Osteocyte (in vitro differentiated cells): ENCODE results near the gene SEMA6B. TPM values are rescaled to one million over a fixed set of nuclear protein-coding genes. Genes with fewer than 3 reads are reported as not detected.
A peak's percentile ranks its signal among the peaks of the same experiment; 100 is the strongest.

Source experiments
- DNase-seq: peaks from one replicate; pipeline ENCODE4 v3.0.0; 2021; ENCODE audit warnings: mixed read lengths; ENCODE audit not compliant: unreplicated experiment; ENCODE audit errors: extremely low spot score
- H3K27ac Mint-ChIP-seq: one replicate; pipeline ENCODE4 v1.8.0; 2021; ENCODE audit warnings: mild to moderate bottlenecking, mixed read lengths; ENCODE audit not compliant: unreplicated experiment
- H3K27me3 Mint-ChIP-seq: one replicate; pipeline ENCODE4 v1.8.0; 2021; ENCODE audit warnings: mixed read lengths; ENCODE audit not compliant: unreplicated experiment
- H3K36me3 Mint-ChIP-seq: one replicate; pipeline ENCODE4 v1.8.0; 2021; ENCODE audit warnings: mixed read lengths; ENCODE audit not compliant: unreplicated experiment
- H3K4me1 Mint-ChIP-seq: one replicate; pipeline ENCODE4 v1.8.0; 2021; ENCODE audit warnings: mixed read lengths; ENCODE audit not compliant: unreplicated experiment
- H3K4me3 Mint-ChIP-seq: one replicate; pipeline ENCODE4 v1.8.0; 2021; ENCODE audit warnings: mild to moderate bottlenecking, moderate library complexity, mixed read lengths; ENCODE audit not compliant: unreplicated experiment
- H3K9me3 Mint-ChIP-seq: one replicate; pipeline ENCODE4 v1.8.0; 2021; ENCODE audit warnings: mixed read lengths; ENCODE audit not compliant: unreplicated experiment
- CTCF ChIP-seq: fragments of 200-600 bp; sonication (generic); IDR thresholded peaks from 2 replicates; pipeline ENCODE4 v1.5.0; 2021; ENCODE audit warnings: antibody characterized with exemption, mild to moderate bottlenecking, moderate library complexity
- total RNA-seq: library from RNA; stranded (reverse); gene quantifications from 2 replicates; pipeline ENCODE4 v1.2.1, GENCODE V29; 2021

The SEMA6B gene
- total RNA-seq, 1 donor from 2014 or later, result 6.2 TPM

- Mint-ChIP-seq H3K9me3 (no peaks in the 10 kb centered on the region), H3K4me1 (no peaks in the 10 kb centered on the region), H3K36me3 (peaks cover 12% of the 10 kb centered on the region), H3K4me3 (no peak overlapping the region), H3K27me3 (no peaks in the 10 kb centered on the region), H3K27ac (no peak overlapping the region)
- no peak for TF ChIP-seq CTCF
- peak; percentile 84 for DNase-seq
These were observed 65.4 kb downstream of the SEMA6B start for GRCh38 chr19:4493929-4494690.

DNA sequence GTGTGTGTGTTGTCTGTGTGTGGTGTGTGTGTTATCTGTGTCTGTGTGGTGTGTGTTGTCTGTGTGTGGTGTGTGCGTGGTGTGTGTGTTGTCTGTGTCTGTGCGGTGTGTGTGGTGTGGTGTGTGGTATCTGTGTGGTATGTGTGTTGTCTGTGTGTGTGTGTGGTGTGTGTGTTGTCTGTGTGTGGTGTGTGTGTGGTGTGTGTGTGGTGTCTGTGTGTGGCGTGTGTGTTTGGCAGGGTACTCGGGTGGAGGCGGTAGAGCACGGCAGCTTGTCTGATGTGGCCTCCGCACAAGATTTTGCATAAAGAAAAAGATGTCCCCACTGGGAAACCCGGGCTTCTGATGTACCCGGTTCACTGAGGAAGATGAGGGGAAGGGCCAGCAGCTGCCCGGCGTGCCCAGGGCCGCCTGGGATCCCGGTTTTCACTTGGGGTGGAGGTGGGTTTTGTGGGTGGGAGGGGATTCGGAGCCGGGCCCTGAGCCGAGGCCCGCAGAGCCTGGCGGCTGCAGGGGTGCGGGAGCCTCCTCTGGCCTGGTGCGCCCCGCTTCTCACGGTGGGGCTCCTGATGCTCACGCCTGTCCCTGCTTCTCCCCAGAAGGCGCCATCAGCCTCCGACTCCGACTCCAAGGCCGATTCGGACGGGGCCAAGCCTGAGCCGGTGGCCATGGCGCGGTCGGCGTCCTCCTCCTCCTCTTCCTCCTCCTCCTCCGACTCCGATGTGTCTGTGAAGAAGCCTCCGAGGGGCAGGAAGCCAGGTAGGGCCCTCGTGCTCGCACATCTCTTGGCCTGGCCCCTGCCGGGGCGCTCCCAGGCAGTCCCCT lies 66.2 kb downstream of the SEMA6B start:
- H3K27me3 Mint-ChIP-seq, result no peaks in the 10 kb centered on the region
- H3K36me3 Mint-ChIP-seq, result peaks cover 16% of the 10 kb centered on the region
- no peak overlapping the region for H3K27ac Mint-ChIP-seq
- no peak for TF ChIP-seq CTCF
- peak; percentile 82 for DNase-seq
- no peaks in the 10 kb centered on the region for H3K4me1 Mint-ChIP-seq
- H3K4me3 Mint-ChIP-seq, result no peak overlapping the region
- no peaks in the 10 kb centered on the region for H3K9me3 Mint-ChIP-seq

Other genes with a start within 250 kb of the SEMA6B start
- 2.7 and 5.9 TPM in 2 replicates for gene STAP2, start 220.9 kb downstream of the SEMA6B start, total RNA-seq
- 14.2 and 20.0 TPM in 2 replicates for gene MPND, start 216.1 kb downstream of the SEMA6B start, total RNA-seq
- gene SH3GL1, start 159.1 kb downstream of the SEMA6B start, total RNA-seq, result 105 and 115 TPM in 2 replicates
- gene CHAF1A, start 157.0 kb downstream of the SEMA6B start, total RNA-seq, result 9.7 and 14.0 TPM in 2 replicates
- 96.8 and 106 TPM in 2 replicates for gene UBXN6, start 101.9 kb downstream of the SEMA6B start, total RNA-seq
- gene HDGFL2, start 87.4 kb downstream of the SEMA6B start, total RNA-seq, result 59.8 and 68.8 TPM in 2 replicates
- not detected in 2 replicates for gene PLIN4, start 41.2 kb downstream of the SEMA6B start, total RNA-seq
- not detected in 2 replicates for gene PLIN5, start 24.5 kb downstream of the SEMA6B start, total RNA-seq
- not detected in 2 replicates for gene LRG1, start 19.6 kb downstream of the SEMA6B start, total RNA-seq
- gene TNFAIP8L1, start 79.8 kb upstream of the SEMA6B start, total RNA-seq, result 5.8 and 5.9 TPM in 2 replicates
- 95.4 and 103 TPM in 2 replicates for gene MYDGF, start 110.7 kb upstream of the SEMA6B start, total RNA-seq
- gene DPP9, start 164.2 kb upstream of the SEMA6B start, total RNA-seq, result 45.6 and 54.8 TPM in 2 replicates
- gene FEM1A, start 232.1 kb upstream of the SEMA6B start, total RNA-seq, result 12.0 and 13.2 TPM in 2 replicates